ENCODE measurements around the gene ECSIT. TPM values are rescaled to one million over a fixed set of nuclear protein-coding genes. Genes with fewer than 3 reads are reported as not detected.
A peak's percentile ranks its signal among the peaks of the same experiment; 100 is the strongest.

Gene ECSIT
- polyA plus RNA-seq, 1 of the 3 experiments (the other 2 are of a cell fraction), result 43.8 TPM

- TF ChIP-seq, protein P1, sequence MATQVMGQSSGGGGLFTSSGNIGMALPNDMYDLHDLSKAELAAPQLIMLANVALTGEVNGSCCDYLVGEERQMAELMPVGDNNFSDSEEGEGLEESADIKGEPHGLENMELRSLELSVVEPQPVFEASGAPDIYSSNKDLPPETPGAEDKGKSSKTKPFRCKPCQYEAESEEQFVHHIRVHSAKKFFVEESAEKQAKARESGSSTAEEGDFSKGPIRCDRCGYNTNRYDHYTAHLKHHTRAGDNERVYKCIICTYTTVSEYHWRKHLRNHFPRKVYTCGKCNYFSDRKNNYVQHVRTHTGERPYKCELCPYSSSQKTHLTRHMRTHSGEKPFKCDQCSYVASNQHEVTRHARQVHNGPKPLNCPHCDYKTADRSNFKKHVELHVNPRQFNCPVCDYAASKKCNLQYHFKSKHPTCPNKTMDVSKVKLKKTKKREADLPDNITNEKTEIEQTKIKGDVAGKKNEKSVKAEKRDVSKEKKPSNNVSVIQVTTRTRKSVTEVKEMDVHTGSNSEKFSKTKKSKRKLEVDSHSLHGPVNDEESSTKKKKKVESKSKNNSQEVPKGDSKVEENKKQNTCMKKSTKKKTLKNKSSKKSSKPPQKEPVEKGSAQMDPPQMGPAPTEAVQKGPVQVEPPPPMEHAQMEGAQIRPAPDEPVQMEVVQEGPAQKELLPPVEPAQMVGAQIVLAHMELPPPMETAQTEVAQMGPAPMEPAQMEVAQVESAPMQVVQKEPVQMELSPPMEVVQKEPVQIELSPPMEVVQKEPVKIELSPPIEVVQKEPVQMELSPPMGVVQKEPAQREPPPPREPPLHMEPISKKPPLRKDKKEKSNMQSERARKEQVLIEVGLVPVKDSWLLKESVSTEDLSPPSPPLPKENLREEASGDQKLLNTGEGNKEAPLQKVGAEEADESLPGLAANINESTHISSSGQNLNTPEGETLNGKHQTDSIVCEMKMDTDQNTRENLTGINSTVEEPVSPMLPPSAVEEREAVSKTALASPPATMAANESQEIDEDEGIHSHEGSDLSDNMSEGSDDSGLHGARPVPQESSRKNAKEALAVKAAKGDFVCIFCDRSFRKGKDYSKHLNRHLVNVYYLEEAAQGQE (IDR thresholded peaks at IDR 0.05; ENCODE audit: low read depth, low read length), result no peak
- no peak for TF ChIP-seq RAD21 (IDR thresholded peaks at IDR 0.05; ENCODE audit: low read length)
- TF ChIP-seq MEF2A (IDR thresholded peaks at IDR 0.05; ENCODE audit: borderline replicate concordance, low read depth), result no peak
- TF ChIP-seq MXI1 (IDR thresholded peaks at IDR 0.05; ENCODE audit: low read depth, low read length), result peak; percentile 100
- TF ChIP-seq USF1 (IDR thresholded peaks at IDR 0.05; ENCODE audit: borderline replicate concordance, low read depth), result no peak
- no peak for TF ChIP-seq USF2 (IDR thresholded peaks at IDR 0.05; ENCODE audit: borderline replicate concordance, low read depth, low read length)
- TF ChIP-seq GATA2 (CRISPR knock-in tag; IDR thresholded peaks at IDR 0.05), result no peak
- TF ChIP-seq NFIC (IDR thresholded peaks at IDR 0.05; ENCODE audit: borderline replicate concordance), result peak; percentile 54; the same call in 1 of the 2 replicates
- TF ChIP-seq TAF1 (IDR thresholded peaks at IDR 0.05; ENCODE audit: borderline replicate concordance, low read depth, low read length), result peak; percentile 83
- peak; percentile 47; the same call in 1 of the 2 replicates for TF ChIP-seq NRF1 (IDR thresholded peaks at IDR 0.05; ENCODE audit: low read depth, low read length)
Observed at GRCh38 chr19:11505504-11506100, 23.3 kb downstream of the ECSIT start, which contains the start of gene ZNF653 (continued).

DNA sequence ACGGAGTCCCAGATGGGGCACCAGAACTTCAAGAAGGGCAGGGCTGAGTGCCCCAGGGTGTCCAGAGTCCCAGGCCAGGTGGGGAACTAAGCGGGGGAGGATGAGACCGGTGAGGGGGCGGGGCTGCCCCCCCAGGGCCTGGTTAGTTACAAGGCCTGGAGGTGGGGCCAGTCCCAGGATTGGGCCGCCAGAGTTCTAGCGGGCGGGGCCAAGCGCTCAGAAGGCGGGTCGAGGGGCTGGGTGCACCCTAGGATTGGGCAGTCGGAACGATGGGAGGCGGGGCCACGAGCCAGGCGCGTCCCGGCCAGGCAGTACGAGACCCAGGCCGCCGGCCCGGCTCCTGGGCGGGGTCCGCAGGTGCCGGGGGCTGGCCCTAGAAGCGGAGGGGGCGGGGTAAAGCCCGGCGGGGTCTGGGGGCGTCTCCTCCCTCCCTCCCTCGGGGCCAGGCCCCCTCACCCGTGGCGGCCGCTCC, 23.9 kb downstream of the ECSIT start:
- Histone ChIP-seq H4K20me1 (ENCODE audit: insufficient read depth) (no peaks in the 10 kb centered on the region), H2AFZ (ENCODE audit: low read depth) (peak overlapping the region; percentile 86), H3K27ac (ENCODE audit: low read depth in 2 of 2, low read length in 1 of 2) (peak overlapping the region; percentile 84 to 89), H3K4me1 (ENCODE audit: control insufficient read depth in 1 of 2, insufficient read depth in 2 of 2, low read depth in 1 of 2, low read length in 1 of 2) (peaks cover 9 to 12% of the 10 kb centered on the region in 2 experiments; a peak in 2 of 4 replicates), H3K27me3 (ENCODE audit: insufficient read depth) (no peaks in the 10 kb centered on the region), H3K4me2 (peak overlapping the region; percentile 88), H3K9me2 (no peaks in the 10 kb centered on the region), H3F3A (replicated peaks; ENCODE audit: insufficient read depth) (peaks cover 7% of the 10 kb centered on the region), H3K36me3 (replicated peaks in 1 of 2; ENCODE audit: control insufficient read depth in 1 of 2, insufficient read depth in 2 of 2, low read length in 1 of 2) (no peaks in the 10 kb centered on the region), H3K4me3 (ENCODE audit: low read depth in 2 of 2, low read length in 1 of 2) (peak overlapping the region; percentile 64 to 78), H3K9ac (peak overlapping the region; percentile 96), H3K9me3 (no peaks in the 10 kb centered on the region), H3K79me2 (ENCODE audit: insufficient read depth) (peaks cover 22% of the 10 kb centered on the region; the same call in 1 of the 2 replicates)
- no peak for TF ChIP-seq EP300 (IDR thresholded peaks at IDR 0.05; ENCODE audit: borderline replicate concordance in 1 of 2, low read depth in 1 of 2, low read length in 1 of 2)
- no peak for TF ChIP-seq MXI1 (IDR thresholded peaks at IDR 0.05; ENCODE audit: low read depth, low read length)
- WGBS (ENCODE audit: low lambda C conversion rate), result 2% methylated on average over 3 of the region's 33 CpGs
- ChIA-PET POLR2A (interaction anchor here (0.6 to 1.2 kb wide), 4 partner anchors 14 to 54 kb away, joined by 3 read pairs; partner anchors contain the start of genes ECSIT, ELAVL3 and ELOF1), CTCF (interaction anchor here (1.2 to 2.1 kb wide), 2 partner anchors 9 to 23 kb away, joined by 4 to 8 read pairs; no protein-coding TSS in a partner anchor)
- DNase-seq, result peak; percentile 98

Measured in SK-N-SH (cell line).